ENCODE measurements around the gene HDHD5.

The HDHD5 gene

DNA sequence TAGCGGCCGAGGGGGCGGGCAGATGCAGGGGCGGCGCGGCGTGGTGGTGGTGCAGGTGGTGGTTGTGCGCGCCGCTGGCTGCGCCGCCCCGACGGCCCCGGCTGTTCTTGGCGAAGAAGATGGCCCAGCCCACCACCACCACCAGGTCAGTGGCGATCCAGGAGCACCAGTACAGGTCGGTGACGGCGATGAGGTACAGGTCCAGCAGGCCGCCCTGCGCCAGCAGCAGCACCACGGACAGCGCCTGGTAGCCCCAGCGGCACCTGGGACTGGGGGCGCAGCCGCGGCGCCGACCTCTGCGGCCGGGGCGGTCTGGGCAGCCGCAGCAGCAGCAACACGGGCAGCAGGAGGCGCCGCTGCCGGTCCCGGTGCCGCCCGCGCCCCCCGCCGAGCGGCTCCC, 38.8 kb downstream of the HDHD5 start:
- DNase-seq (ENCODE audit: low spot score): no peak

DNA sequence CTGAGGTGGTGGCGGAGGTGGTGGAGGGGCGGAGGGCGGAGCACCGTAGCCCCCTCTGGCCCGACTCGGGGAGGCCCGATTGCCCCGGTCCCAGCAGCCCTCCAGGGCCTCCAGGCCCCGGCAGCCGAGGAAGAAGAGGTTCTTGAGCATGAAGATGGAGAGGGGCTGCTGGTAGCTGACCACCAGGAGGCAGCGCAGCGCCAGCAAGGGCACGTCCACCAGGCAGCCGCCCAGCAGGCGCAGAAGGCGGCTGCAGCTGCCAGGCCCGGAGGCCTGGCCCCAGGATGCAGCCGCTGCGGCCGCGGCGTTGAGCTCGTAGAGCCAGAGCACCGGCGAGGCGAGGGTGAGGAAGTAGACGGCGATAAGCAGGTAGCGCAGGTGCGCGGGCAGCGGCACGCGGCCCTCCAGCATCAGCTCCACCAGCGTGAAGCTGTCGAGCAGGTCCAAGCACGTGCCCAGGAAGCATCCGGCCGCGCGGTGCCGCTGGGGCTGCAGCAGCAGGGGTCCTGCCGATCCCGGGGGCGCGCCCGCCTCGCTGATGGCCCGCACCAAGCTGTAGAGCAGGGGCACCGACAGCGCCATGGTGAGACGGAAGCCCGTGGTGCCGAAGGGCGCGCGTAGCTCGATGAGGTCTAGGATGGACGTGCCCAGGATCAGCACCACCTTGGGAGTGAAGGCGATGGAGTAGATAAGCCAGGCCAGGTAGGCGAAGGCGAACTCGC, 39.4 kb downstream of the HDHD5 start:
- no peak for DNase-seq (ENCODE audit: low spot score)

DNA sequence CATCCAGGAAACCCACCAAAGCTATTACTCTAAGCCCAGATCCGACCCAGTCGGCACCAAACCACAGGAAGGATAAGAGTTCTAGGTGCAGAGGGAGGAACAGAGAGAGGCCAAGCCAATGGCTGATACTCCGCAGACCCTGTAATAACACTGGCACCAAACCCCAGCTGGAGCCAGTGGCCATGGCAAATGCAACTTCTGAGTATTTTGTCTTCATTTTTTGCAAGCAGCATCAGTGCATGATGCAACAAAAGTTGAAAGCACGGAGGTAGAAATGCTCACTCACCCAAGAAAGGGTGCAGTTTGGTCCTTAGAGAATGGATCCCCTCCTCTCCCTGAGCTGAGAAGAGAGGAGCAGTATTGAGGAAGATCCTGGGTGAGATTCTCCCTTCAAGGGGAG, 40.7 kb downstream of the HDHD5 start:
- no peak for DNase-seq (ENCODE audit: low spot score)

DNA sequence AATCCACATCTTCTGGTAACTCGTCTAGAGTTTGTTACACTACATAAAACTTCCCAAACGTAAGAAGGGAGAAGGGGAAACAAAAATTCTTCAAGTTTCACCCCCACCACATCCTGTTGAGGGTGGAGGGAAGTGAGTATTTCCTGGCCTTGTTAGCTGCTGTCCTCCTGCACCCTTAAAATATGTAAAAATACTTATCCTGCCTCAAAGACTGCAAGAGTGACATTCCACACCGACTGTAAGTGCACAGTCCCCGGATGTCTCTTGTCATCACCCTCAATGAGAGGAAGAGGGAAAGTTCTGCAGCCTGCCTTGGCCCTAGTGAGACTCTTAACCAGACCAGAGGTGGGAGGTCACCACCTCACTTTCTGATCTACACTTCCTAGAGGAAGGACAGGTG, 41.2 kb downstream of the HDHD5 start:
- no peak for DNase-seq (ENCODE audit: low spot score)

DNA sequence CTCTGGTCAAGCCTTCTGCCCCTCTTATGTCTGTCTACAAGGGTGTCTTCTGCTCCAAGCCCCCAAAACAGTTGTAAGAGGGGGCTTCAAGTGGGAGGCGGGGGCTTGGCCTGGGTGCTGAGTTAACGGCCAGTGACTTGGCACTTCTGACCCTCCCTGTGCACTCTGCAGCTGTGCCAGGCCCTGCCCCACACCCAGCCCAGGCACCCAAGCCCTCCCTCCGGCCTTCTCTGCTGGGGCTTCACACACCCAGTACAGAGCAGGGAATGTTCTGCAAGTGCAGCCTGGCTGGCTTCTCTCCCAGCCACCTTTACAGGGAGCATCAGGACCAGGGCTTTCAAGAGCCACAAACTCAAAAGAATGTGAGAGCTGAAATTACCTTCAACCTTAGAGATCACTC, 41.7 kb downstream of the HDHD5 start:
- no peak for DNase-seq (ENCODE audit: low spot score)

DNA sequence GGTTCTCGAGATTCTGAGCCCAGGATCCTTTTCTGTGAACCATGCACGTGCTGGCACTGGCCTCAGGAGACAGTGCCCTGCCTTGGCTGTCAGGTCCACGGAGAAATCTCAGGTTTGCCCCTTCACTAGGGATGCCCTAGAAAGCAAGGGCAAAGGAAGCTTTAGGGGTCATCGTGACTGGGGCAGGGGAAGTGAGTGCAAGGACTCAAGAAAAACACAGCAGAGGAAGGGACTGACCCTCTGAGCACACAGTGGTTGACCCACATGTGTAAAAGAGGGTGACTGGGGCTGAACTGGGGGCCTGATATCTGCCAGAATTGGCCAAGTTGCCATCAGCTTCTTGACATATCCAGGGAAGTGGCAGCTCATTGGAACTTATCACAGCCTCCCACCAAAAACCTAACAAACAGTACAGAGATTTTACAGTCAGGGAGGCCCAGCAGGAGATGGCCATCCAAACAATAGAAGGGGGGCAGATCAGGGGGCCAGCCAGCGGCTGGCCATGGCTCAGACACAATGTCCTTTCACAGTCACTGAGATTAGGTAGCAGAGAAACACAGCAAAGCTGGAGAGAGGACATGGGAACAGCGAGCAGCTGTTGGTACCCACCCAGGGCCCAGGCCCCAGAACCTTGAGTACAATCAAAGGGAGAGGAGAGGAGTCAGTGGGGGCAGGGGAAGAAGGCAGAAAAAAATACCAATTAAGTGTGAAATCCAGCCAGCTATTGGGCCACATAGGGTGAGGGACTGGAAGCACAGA, 42.3 kb downstream of the HDHD5 start:
- DNase-seq (ENCODE audit: low spot score): no peak

DNA sequence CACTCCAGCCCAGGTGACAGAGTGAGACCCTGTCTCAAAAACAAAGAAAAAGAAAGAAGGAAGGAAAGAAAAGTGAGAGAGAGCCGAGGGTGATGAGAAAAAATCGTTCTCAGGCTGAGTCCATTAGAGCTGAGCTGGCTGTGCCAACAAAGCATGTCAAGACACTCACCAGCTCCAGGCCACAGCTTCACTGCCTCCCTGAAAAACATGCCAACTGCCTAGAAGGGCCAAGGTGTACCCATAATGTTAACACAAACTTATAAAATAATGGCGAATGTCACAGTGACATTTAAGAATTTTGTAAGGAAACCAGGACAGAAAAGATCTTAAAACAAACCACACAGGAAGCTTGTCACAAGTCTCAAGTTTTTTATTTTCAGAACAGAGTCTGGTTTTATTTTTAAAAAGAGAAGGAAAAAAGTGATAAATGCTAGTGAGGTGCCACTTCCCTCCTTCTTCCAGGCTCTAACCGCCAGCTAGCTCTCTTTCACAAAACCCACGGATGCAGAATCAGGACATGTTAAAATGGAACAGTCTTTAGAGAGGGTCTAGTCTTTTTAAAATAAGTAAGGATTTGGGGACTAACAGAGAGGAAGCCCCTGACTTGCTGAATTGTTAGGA, 43.0 kb downstream of the HDHD5 start:
- no peak for DNase-seq (ENCODE audit: low spot score)

DNA sequence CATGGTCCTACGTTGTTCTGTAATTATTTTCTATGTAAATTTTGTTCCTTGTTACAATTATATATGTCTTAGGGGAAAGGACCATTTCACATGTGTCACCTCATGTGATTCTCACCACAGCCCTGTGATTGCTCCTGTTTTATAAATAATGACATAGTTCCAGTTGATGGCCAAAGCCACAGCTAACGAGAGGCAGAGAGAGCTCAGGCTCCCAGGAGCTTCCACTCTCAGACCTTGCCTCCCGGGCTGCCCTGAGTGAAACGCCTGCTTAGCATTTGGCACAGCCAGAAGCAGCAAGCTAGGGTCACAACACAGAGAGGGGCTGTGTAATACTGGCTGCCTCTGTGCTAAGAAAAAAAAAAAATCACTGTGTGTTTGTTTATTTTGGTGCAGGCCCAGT, 43.8 kb downstream of the HDHD5 start:
- DNase-seq (ENCODE audit: low spot score): no peak

DNA sequence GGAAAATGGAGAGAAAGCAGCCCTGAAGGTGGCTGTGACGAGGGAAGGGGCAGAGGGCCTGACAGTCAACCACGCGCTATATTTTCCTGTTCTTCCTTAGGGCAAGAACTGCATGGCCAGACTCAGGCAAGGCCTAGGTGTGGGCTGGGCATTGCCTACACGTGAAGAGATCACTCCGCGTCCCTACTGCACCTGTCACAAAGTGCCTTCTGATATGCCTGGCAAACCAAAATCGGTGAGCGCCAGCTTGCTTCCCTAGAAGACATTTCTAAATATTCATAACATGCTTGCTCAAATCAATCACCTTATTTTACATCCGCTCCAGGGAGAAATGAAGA, 44.2 kb downstream of the HDHD5 start:
- DNase-seq (ENCODE audit: low spot score): no peak

DNA sequence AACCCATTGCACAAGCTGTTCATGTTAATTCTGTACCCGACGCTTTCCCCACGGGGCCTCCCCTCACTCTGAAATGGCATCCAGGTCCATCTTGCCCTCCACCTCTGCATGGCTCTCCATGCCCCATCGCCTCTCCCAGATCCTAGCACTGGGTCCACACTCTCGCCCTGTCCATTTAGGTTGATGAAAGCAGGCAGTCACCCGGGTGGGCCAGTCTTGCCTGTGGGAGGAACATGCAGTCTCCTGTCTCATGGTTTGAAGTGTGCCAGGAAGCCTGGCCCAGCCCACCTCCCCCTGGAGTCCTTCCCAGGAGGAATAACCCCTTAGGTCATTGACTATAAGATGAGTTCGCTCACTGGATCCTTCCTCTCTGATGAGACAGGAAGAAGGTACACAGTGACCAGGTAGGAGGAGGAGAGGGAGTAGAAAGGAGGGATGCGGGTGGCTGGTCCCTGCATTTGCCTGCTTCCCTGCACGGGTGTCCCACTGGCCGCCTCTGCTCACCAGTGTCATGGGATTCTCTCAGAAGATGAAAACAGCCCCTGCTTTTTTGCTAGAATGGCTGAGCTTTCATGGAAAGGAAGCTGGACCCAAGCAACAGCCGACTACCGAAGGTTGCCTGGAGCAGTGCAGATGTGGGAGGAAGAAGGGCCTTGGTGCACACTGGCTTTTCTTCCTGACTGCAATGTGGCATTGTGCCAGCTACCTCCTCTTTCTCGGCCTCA, 44.7 kb downstream of the HDHD5 start:
- DNase-seq (ENCODE audit: low spot score): no peak

DNA sequence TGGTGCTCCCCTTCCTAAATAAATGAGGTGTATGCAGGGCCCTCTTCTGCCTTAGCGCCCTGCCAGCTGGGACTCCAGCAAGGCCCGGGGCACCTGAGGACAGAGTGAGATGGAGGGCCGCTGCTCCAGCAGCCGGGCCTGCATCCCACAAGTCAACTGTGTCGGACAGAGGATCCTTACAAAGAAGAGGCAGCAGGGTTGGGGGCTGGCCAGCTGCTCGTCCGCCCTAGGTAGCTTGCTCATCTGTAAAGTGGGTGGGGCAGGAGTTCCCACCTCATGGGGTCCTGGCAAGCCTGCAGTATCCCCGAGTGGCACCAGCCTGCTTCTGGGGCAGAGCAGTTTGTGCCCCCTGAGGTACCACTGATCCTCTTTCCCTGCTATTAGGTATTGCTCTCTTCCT, 45.5 kb downstream of the HDHD5 start:
- no peak for DNase-seq (ENCODE audit: low spot score)

DNA sequence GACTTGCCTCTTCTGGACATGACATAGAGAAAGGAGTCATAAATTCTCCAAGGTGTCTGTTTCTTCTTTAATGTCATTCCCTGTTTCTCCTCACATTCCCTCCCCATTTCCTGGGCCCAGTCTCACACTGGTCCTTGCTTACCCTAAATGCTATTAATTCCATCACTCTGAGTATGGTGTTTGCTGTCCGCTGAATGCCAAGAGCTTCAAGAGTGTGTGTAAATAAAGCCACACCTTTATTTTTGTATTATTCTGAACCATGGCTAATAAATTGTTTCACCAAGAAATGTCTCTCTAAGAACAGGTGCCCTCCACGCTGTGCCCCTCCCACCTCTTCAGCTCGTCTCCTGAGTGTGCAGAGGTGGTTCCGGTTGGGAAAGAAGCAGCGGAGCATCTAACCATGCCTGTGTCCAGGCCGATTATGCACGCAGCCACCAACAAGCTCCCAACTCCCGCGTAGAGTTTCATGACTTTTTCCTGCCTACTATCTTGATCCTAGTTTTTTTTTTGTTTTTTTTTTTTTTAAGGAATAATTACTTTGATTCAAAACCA, 46.5 kb downstream of the HDHD5 start:
- no peak for DNase-seq (ENCODE audit: low spot score)

DNA sequence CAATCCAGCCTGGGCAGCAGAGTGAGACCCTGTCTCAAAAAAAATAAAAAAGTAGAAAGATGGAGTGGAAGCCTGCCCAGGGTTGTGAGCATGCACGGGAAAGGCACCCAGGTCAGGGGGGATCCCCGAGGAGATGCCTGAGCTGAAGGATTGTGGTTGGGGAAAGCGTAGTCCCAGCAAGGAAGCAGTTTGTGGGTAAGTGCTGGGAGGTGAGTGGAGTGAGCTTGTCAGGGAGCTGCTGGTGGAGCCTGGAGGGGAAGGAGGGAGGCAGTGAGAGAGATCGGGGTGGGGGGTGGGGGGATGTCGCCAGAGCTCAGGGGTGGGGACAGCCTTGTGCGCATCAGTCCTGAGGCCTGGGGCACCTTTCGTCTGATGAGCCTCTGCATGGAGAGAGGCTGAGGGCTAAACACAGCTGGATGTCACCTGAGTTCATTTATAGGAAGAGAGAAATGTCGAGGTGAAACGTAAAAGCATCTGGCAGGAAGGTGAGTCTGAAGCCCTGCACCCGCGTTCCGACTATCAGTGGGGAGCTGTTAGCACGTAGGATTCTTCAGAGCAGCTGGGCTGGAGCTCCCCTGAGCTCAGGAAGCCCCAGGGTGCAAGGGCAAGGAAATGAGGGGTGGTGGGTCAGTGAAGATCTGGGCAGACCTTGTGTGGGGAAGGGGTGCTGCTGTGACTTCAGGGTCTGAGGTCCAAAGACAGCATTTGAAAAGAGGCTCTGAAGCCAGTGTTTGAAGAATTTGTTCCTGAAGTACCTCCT, 48.1 kb downstream of the HDHD5 start:
- DNase-seq (ENCODE audit: low spot score): no peak

DNA sequence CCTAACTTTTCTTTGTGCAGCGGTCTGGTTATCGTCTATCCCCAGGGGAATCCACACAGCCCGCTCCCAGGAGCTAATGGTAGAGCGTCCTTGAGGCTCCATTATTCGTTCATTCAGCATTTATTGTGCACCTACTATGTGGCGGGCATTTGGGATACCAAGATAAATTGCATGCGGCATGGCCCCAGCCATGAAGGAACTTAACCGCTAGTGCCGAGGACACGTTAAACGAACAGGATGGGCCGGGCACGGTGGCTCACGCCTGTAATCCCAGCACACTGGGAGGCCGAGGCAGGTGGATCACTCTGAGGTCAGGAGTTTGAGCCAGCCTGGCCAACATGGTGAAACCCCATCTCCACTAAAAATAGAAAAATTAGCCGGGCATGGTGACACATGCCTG, 49.1 kb downstream of the HDHD5 start:
- no peak for DNase-seq (ENCODE audit: low spot score)

DNA sequence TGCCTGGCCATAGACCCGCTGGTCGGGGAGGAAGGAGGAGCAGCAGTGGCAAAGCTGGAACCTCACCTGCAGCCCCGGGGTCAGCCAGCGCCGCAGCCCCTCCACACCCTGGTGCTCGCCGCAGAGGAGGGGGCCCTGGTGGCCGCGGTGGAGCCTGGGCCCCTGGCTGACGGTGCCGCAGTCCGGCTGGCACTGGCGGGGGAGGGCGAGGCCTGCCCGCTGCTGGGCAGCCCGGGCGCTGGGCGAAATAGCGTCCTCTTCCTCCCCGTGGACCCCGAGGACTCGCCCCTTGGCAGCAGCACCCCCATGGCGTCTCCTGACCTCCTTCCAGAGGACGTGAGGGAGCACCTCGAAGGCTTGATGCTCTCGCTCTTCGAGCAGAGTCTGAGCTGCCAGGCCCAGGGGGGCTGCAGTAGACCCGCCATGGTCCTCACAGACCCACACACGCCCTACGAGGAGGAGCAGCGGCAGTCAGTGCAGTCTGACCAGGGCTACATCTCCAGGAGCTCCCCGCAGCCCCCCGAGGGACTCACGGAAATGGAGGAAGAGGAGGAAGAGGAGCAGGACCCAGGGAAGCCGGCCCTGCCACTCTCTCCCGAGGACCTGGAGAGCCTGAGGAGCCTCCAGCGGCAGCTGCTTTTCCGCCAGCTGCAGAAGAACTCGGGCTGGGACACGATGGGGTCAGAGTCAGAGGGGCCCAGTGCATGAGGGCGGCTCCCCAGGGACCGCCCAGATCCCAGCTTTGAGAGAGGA, 49.8 kb downstream of the HDHD5 start:
- no peak for DNase-seq (ENCODE audit: low spot score)

DNA sequence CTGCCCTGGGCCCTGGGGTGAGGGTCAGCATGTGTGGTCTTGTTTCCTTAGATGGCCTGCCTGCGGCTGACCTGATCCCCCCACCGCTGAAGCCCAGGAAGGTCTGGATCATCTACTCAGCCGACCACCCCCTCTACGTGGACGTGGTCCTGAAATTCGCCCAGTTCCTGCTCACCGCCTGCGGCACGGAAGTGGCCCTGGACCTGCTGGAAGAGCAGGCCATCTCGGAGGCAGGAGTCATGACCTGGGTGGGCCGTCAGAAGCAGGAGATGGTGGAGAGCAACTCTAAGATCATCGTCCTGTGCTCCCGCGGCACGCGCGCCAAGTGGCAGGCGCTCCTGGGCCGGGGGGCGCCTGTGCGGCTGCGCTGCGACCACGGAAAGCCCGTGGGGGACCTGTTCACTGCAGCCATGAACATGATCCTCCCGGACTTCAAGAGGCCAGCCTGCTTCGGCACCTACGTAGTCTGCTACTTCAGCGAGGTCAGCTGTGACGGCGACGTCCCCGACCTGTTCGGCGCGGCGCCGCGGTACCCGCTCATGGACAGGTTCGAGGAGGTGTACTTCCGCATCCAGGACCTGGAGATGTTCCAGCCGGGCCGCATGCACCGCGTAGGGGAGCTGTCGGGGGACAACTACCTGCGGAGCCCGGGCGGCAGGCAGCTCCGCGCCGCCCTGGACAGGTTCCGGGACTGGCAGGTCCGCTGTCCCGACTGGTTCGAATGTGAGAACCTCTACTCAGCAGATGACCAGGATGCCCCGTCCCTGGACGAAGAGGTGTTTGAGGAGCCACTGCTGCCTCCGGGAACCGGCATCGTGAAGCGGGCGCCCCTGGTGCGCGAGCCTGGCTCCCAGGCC, 50.6 kb downstream of the HDHD5 start:
- DNase-seq (ENCODE audit: low spot score): no peak

DNA sequence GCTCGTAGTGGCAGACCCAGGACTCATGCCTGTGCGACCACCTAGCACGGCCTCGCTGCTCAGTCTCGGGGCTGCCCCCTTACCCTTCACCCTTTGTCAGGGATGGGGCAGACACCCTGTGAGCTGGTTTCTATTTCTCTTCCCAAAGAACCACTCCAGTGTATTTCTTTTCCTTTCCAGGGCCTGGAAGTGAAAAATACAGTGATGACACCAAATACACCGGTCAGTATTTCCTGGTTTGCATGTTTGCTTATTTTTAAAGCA, 51.6 kb downstream of the HDHD5 start:
- DNase-seq (ENCODE audit: low spot score): no peak

DNA sequence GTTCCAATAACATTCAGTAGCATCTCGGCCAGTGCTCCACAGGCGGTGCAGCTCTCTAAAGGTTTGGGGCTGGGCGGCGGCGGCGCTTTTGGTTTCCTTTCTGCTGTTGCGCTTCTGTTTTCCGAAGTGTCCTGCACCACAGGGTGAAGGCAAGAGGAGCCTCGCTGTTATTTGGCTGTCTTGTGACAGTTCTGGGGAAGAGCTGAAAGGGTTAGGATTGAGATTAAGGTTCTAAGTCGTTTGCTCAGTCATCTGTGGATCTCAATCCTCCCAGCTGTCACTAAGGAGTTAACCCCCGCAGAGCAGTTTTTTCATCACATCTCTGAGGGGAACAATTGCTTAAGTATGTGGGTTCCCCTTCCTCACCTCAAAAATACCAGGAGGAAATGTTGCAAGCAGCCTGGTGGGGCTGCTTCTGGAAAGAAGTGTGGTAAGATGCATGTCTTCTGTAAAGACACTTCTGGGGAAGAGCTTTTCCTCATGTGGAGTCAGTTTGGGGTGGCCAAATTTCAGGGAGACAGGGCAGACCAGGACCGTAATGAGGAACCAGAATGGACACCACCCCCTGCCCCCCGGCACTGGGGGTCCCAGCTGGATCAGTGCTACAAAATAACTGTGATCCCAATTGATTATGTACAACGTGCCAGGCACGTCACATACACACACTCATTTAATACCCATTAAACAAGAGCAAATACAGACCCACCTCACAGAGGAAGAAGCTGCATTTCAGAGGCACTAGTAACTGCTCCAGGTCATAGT, 52.1 kb downstream of the HDHD5 start:
- DNase-seq (ENCODE audit: low spot score): peak; percentile 57

DNA sequence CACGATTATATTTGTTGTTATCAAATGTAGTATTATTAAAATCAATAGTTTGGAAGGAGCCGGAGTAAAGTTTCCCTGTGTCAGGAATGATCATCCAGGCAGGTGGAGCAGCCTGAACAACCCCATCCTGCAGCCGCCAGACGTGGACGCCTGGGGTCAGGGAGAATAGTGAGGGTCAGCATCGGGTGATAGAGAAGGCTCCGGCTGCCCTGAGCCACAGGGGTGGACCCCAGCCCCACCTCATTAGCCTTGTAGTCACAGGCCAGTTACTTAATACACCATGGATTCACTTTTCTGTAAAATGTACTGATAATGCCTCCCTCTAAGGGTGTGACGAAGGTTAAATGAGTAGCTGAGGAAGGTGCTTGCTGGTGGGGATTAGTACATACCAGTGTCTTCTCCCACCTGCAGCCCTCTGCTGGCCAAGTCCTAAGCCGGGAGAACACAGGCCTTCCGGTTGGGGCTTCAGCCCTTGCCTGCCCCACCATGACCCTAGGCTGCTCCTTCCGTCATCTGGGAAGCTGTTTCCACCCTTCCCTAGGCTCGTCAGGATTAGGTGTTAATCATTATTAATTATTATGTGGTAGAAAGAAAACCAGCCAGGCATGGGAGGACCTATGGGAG, 52.8 kb downstream of the HDHD5 start:
- no peak for DNase-seq (ENCODE audit: low spot score)

All from globus pallidus (tissue), 1 donor.